IMR-90 (cell line): ENCODE results near the gene SMYD4. TPM values are rescaled to one million over a fixed set of nuclear protein-coding genes. Genes with fewer than 3 reads are reported as not detected.

Experiments
- ATAC-seq: fragments of 200-7000 bp; cut with Tn5 transposase; 2 replicates; pipeline ENCODE4 v1.9.1; 2020; ENCODE audit warnings: low read depth, mild to moderate bottlenecking, moderate library complexity
- BruUV-seq: library from RNA; stranded (reverse); fragments of 400-500 nt; replicated peaks from 2 replicates; lab custom pipeline; 2021; lab: Mats Ljungman, UMichigan
- CTCF ChIA-PET: fragments of 300-600 bp; formaldehyde crosslinking; extraction: SDS; loops from one replicate; lab custom pipeline; 2021; ENCODE audit warnings: antibody characterized with exemption; lab: Yijun Ruan, JAX
- POLR2A ChIA-PET: fragments of 300-600 bp; sonication (Branson Sonifier 250); formaldehyde crosslinking; loops from one replicate; lab custom pipeline; 2022; ENCODE audit warnings: antibody characterized with exemption; ENCODE audit not compliant: unreplicated experiment; lab: Charles Lee
- DNase-seq: peaks from one replicate; pipeline ENCODE4 v3.0.0; 2013
- H2AFZ ChIP-seq: replicated peaks from 2 replicates; pipeline ENCODE3; 2013; ENCODE audit warnings: low read length, mild to moderate bottlenecking; ENCODE audit not compliant: poor library complexity
- H2AK5ac ChIP-seq: 2 replicates; pipeline ENCODE4 v1.6.1; 2013; ENCODE audit warnings: low read depth, low read length, inconsistent platforms
- H2AK9ac ChIP-seq: replicated peaks from 2 replicates; pipeline ENCODE3; 2013; ENCODE audit warnings: mild to moderate bottlenecking, low read depth, low read length, moderate library complexity; ENCODE audit not compliant: poor library complexity
- H2BK120ac ChIP-seq: 2 replicates; pipeline ENCODE4 v1.6.1; 2013; ENCODE audit warnings: low read depth, low read length, inconsistent platforms
- H2BK15ac ChIP-seq: 3 replicates; pipeline ENCODE4 v1.6.1; 2013; ENCODE audit warnings: low read depth, low read length, inconsistent platforms
- H2BK20ac ChIP-seq: 2 replicates; pipeline ENCODE4 v1.6.1; 2013; ENCODE audit warnings: low read depth, mild to moderate bottlenecking, inconsistent platforms, low read length, moderate library complexity
- H2BK5ac ChIP-seq: 2 replicates; pipeline ENCODE4 v1.6.1; 2013; ENCODE audit warnings: mild to moderate bottlenecking, low read depth, low read length, inconsistent platforms; ENCODE audit not compliant: poor library complexity, severe bottlenecking
- H3K14ac ChIP-seq: replicated peaks from 2 replicates; pipeline ENCODE4 v1.6.1; 2013; ENCODE audit warnings: low read depth, low read length, inconsistent platforms
- H3K18ac ChIP-seq: 2 replicates; pipeline ENCODE4 v1.6.1; 2013; ENCODE audit warnings: low read depth, low read length, control low read depth
- H3K23ac ChIP-seq: 2 replicates; pipeline ENCODE4 v1.6.1; 2013; ENCODE audit warnings: low read depth, low read length, inconsistent platforms
- H3K27ac ChIP-seq: 2 replicates; pipeline ENCODE4 v1.5.1; 2013; ENCODE audit warnings: mild to moderate bottlenecking, control low read depth, low read length; ENCODE audit not compliant: insufficient read depth
- H3K27me3 ChIP-seq: 2 replicates; pipeline ENCODE4 v1.6.1; 2013; ENCODE audit warnings: low read length; ENCODE audit not compliant: control insufficient read depth, insufficient read depth
- H3K36me3 ChIP-seq: 2 replicates; pipeline ENCODE4 v1.6.1; 2013; ENCODE audit warnings: low read length, mixed read lengths; ENCODE audit not compliant: control insufficient read depth, insufficient read depth
- H3K4ac ChIP-seq: 2 replicates; pipeline ENCODE4 v1.6.1; 2013; ENCODE audit warnings: low read depth, low read length, inconsistent platforms
- H3K4me1 ChIP-seq: 2 replicates; pipeline ENCODE4 v1.6.1; 2013; ENCODE audit warnings: low read length, mixed read lengths; ENCODE audit not compliant: control insufficient read depth, insufficient read depth
- H3K4me2 ChIP-seq: 2 replicates; pipeline ENCODE4 v1.6.1; 2013; ENCODE audit warnings: low read depth, mild to moderate bottlenecking, control low read depth, low read length, moderate library complexity
- H3K4me3 ChIP-seq: 2 replicates; pipeline ENCODE4 v1.5.1; 2013; ENCODE audit warnings: low read depth, mild to moderate bottlenecking, control low read depth, low read length, moderate library complexity; ENCODE audit not compliant: insufficient read depth
- H3K56ac ChIP-seq: 2 replicates; pipeline ENCODE4 v1.6.1; 2013; ENCODE audit warnings: low read length, inconsistent platforms; ENCODE audit not compliant: insufficient read depth; ENCODE audit errors: extremely low read depth
- H3K79me1 ChIP-seq, 2 experiments: 2 replicates each; pipeline ENCODE4 v1.6.1; 2013; ENCODE audit warnings: low read length in 2 of 2, inconsistent platforms in 1 of 2, low read depth in 1 of 2
- H3K9ac ChIP-seq: 2 replicates; pipeline ENCODE4 v1.6.1; 2013; ENCODE audit warnings: low read depth, low read length, control low read depth
- H3K9me1 ChIP-seq: 2 replicates; pipeline ENCODE4 v1.6.1; 2013; ENCODE audit warnings: low read length, inconsistent platforms; ENCODE audit not compliant: insufficient read depth
- H3K9me3 ChIP-seq: 2 replicates; pipeline ENCODE4 v1.6.1; 2013; ENCODE audit warnings: low read length; ENCODE audit not compliant: control insufficient read depth, insufficient read depth
- H4K20me1 ChIP-seq: 2 replicates; pipeline ENCODE4 v1.6.1; 2013; ENCODE audit warnings: low read length, inconsistent platforms; ENCODE audit not compliant: insufficient read depth
- H4K5ac ChIP-seq: 2 replicates; pipeline ENCODE4 v1.6.1; 2013; ENCODE audit warnings: mild to moderate bottlenecking, low read depth, low read length, control low read depth
- H4K8ac ChIP-seq, 2 experiments: 2 replicates each; pipeline ENCODE4 v1.6.1; 2013; ENCODE audit warnings: low read depth in 2 of 2, low read length in 2 of 2, control low read depth in 1 of 2, inconsistent platforms in 1 of 2
- H4K91ac ChIP-seq: 2 replicates; pipeline ENCODE4 v1.6.1; 2013; ENCODE audit warnings: low read depth, low read length, inconsistent platforms; ENCODE audit not compliant: insufficient read depth
- BHLHE40 ChIP-seq: fragments of 150-350 bp; IDR thresholded peaks from 2 replicates; pipeline ENCODE4 v1.6.1; 2016; ENCODE audit warnings: mild to moderate bottlenecking, low read depth, low read length
- CEBPB ChIP-seq: IDR thresholded peaks from 2 replicates; pipeline ENCODE4 v1.6.1; 2012; ENCODE audit warnings: low read depth, low read length, improper control_type of control experiment
- CHD1 ChIP-seq: IDR thresholded peaks from 2 replicates; pipeline ENCODE4 v1.6.1; 2012; ENCODE audit warnings: low read depth, low read length, improper control_type of control experiment
- CTCF ChIP-seq: conservative IDR thresholded peaks from 2 replicates; pipeline ENCODE4 v1.5.1; 2012; ENCODE audit warnings: mild to moderate bottlenecking, low read depth, low read length, improper control_type of control experiment
- ELK1 ChIP-seq: fragments of 150-350 bp; IDR thresholded peaks from 2 replicates; pipeline ENCODE4 v1.6.1; 2016; ENCODE audit warnings: low read depth, mild to moderate bottlenecking, low read length, moderate library complexity, borderline replicate concordance
- FOS ChIP-seq: fragments of 150-350 bp; IDR thresholded peaks from 2 replicates; pipeline ENCODE4 v1.6.1; 2016; ENCODE audit warnings: low read depth, low read length
- MAFK ChIP-seq: IDR thresholded peaks from 2 replicates; pipeline ENCODE4 v1.6.1; 2012; ENCODE audit warnings: low read depth, low read length, improper control_type of control experiment
- MAZ ChIP-seq: IDR thresholded peaks from 2 replicates; pipeline ENCODE4 v1.6.1; 2012; ENCODE audit warnings: low read depth, mild to moderate bottlenecking, low read length, improper control_type of control experiment, moderate library complexity, borderline replicate concordance
- MXI1 ChIP-seq: IDR thresholded peaks from 2 replicates; pipeline ENCODE4 v1.6.1; 2012; ENCODE audit warnings: low read depth, mild to moderate bottlenecking, low read length, moderate library complexity, borderline replicate concordance
- NFE2L2 ChIP-seq: fragments of 150-350 bp; IDR thresholded peaks from 2 replicates; pipeline ENCODE4 v1.6.1; 2016; ENCODE audit warnings: low read depth, mild to moderate bottlenecking, low read length
- POLR2A ChIP-seq: IDR thresholded peaks from 2 replicates; pipeline ENCODE4 v1.6.1; 2012; ENCODE audit warnings: mild to moderate bottlenecking, low read depth, low read length
- RAD21 ChIP-seq: IDR thresholded peaks from 2 replicates; pipeline ENCODE4 v1.6.1; 2012; ENCODE audit warnings: low read length, improper control_type of control experiment
- RCOR1 ChIP-seq: IDR thresholded peaks from 2 replicates; pipeline ENCODE4 v1.6.1; 2012; ENCODE audit warnings: mild to moderate bottlenecking, low read length, improper control_type of control experiment; ENCODE audit not compliant: insufficient replicate concordance
- RFX5 ChIP-seq: IDR thresholded peaks from 2 replicates; pipeline ENCODE4 v1.8.0; 2012; ENCODE audit warnings: low read depth, mild to moderate bottlenecking, low read length, moderate library complexity
- WGBS, 2 experiments: methylation state at CpG; one replicate each; pipeline versions ENCODE4 v1.1.5 to v1.1.7; 2013; ENCODE audit warnings: missing lambda C conversion rate in 2 of 2; ENCODE audit not compliant: insufficient read length in 1 of 2; ENCODE audit errors: extremely low coverage in 2 of 2; 5-methylcytosine and 5-hydroxymethylcytosine counted together
- dilution Hi-C: fragments of 300-500 bp; cut with HindIII; formaldehyde crosslinking; loops from one replicate; pipeline ENCODE4 v1.14.3; 2018; ENCODE audit warnings: low sequenced_read_pairs; ENCODE audit not compliant: unreplicated experiment
- in situ Hi-C: fragments of 300-500 bp; cut with MboI; formaldehyde crosslinking; loops from 3 replicates; pipeline ENCODE4 v1.14.3; 2019; ENCODE audit warnings: low sequenced_read_pairs, inconsistent platforms, mixed read lengths
- intact Hi-C: fragments of 100-400 bp; cut with micrococcal nuclease; formaldehyde crosslinking; loops from 2 replicates; pipeline ENCODE4 v1.10.0; 2022
- polyA plus RNA-seq, 3 experiments: library from polyadenylated mRNA; depleted of rRNA; stranded (reverse); fragments of >200 nt; gene quantifications; 2 replicates each; pipeline ENCODE4 v1.2.3, GENCODE V29; 2012; ENCODE audit warnings: low replicate concordance in 1 of 3
- total RNA-seq: library from RNA; depleted of rRNA; stranded (reverse); fragments of >200 nt; gene quantifications from 2 replicates; pipeline ENCODE4 v1.2.3, GENCODE V29; 2012
- TF ChIP-seq, protein P1 (sequence below): fragments of 150-350 bp; IDR thresholded peaks from 2 replicates; pipeline ENCODE4 v1.6.1; 2017; ENCODE audit warnings: mild to moderate bottlenecking, antibody characterized with exemption, low read length, low read depth

SMYD4 gene
- total and polyA plus RNA-seq, 2 of the 4 experiments (the other 2 are of a cell fraction): 5.3 to 7.2 TPM

DNA sequence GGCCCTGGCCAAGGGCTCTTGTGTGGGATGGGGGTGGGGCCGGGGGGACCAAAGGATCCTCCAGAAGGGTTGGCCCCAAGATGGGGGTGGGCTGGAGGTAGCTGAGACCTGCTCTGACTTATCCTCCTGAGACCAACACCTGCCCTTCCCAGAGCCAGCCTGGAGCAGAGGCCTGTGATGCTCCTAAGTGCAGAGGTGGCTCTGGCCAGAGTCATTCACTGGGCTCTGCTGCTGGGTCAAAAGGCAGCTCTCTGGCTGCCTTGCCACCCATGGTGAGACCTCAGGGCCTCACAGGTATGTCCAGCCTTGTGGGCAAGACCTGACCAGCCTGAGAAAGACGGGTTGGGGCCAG, 86.6 kb downstream of the SMYD4 start:
- ChIA-PET CTCF (no interaction called here), POLR2A (no interaction called here)
- WGBS, 2 experiments: no CpG with 5 or more reads among the region's 2 CpGs
- peaks cover 2% of the 10 kb centered on the region; the same call in 1 of the 2 replicates for H3K27me3 ChIP-seq
- no peak overlapping the region for H3K4ac ChIP-seq
- no peak overlapping the region for H2AK9ac ChIP-seq
- no peaks in the 10 kb centered on the region; the same call in 1 of the 2 replicates for H3K36me3 ChIP-seq
- H2BK120ac ChIP-seq: no peak overlapping the region
- H3K14ac ChIP-seq: no peak overlapping the region
- H3K27ac ChIP-seq: no peak overlapping the region
- no peaks in the 10 kb centered on the region for H3K9me1 ChIP-seq
- ATAC-seq: no peak
- no peak overlapping the region for H2AFZ ChIP-seq
- no peak overlapping the region for H3K4me3 ChIP-seq
- H3K56ac ChIP-seq: no peak overlapping the region
- no peak overlapping the region for H4K91ac ChIP-seq
- no peaks in the 10 kb centered on the region for H3K79me1 ChIP-seq
- H2BK20ac ChIP-seq: no peak overlapping the region
- TF ChIP-seq CHD1: no peak
- no peak for TF ChIP-seq RFX5
- TF ChIP-seq RCOR1: no peak
- no peak for TF ChIP-seq NFE2L2
- TF ChIP-seq, protein P1, sequence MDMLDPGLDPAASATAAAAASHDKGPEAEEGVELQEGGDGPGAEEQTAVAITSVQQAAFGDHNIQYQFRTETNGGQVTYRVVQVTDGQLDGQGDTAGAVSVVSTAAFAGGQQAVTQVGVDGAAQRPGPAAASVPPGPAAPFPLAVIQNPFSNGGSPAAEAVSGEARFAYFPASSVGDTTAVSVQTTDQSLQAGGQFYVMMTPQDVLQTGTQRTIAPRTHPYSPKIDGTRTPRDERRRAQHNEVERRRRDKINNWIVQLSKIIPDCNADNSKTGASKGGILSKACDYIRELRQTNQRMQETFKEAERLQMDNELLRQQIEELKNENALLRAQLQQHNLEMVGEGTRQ: no peak
- no peak for TF ChIP-seq MXI1
- no peak for TF ChIP-seq POLR2A
- no peak for TF ChIP-seq CEBPB
- no peak for TF ChIP-seq ELK1
- TF ChIP-seq RAD21: no peak
- no peak for TF ChIP-seq CTCF
- TF ChIP-seq FOS: no peak
- no peak for TF ChIP-seq MAZ
- no peak for TF ChIP-seq BHLHE40
- no peak for TF ChIP-seq MAFK
- no peaks in the 10 kb centered on the region; the same call in 1 of the 2 replicates for H3K4me1 ChIP-seq
- no peak overlapping the region for H4K8ac ChIP-seq
- H4K20me1 ChIP-seq: no peaks in the 10 kb centered on the region
- no peak overlapping the region for H3K9ac ChIP-seq
- no peak for DNase-seq
- no peaks in the 10 kb centered on the region for H3K9me3 ChIP-seq
- intact Hi-C loops (no loop called here), dilution Hi-C loops (no loop called here), in situ Hi-C loops (no loop called here)
- H2AK5ac ChIP-seq: no peak overlapping the region
- H2BK5ac ChIP-seq: no peak overlapping the region
- no peak overlapping the region for H3K23ac ChIP-seq
- BruUV-seq: no TSS peak
- H2BK15ac ChIP-seq: no peak overlapping the region
- H4K5ac ChIP-seq: no peak overlapping the region
- H3K4me2 ChIP-seq: no peak overlapping the region
- no peak overlapping the region for H3K18ac ChIP-seq
